K562 (cell line): ENCODE results near the gene LIMK1. TPM values are rescaled to one million over a fixed set of nuclear protein-coding genes. Genes with fewer than 3 reads are reported as not detected.

Source experiments
- ATF2 ChIP-seq: sonication (generic); formaldehyde crosslinking; IDR thresholded peaks from 2 replicates; pipeline ENCODE4 v1.8.1; 2022; ENCODE audit warnings: missing genetic modification reagents
- CAMTA2 ChIP-seq: fragments of 250-450 bp; sonication (Bioruptor Pico); conservative IDR thresholded peaks from 2 replicates; pipeline ENCODE4 v1.5.1; 2022
- CCNT2 ChIP-seq: IDR thresholded peaks from 2 replicates; pipeline ENCODE4 v1.6.1; 2011; ENCODE audit warnings: borderline replicate concordance, low read depth, mild to moderate bottlenecking, moderate library complexity, mixed read lengths, low read length; ENCODE audit not compliant: insufficient read length; ENCODE audit errors: extremely low read depth
- DPF2 ChIP-seq: fragments of 450-650 bp; IDR thresholded peaks from 2 replicates; pipeline ENCODE4 v1.6.1; 2016
- E2F5 ChIP-seq: sonication (generic); formaldehyde crosslinking; IDR thresholded peaks from 2 replicates; pipeline ENCODE4 v1.8.0; 2022; ENCODE audit warnings: mild to moderate bottlenecking, missing genetic modification reagents
- GABPB2 ChIP-seq: fragments of 250-450 bp; sonication (Bioruptor Pico); conservative IDR thresholded peaks from 2 replicates; pipeline ENCODE4 v1.5.1; 2021; ENCODE audit warnings: mild to moderate bottlenecking
- HDAC1 ChIP-seq, 2 experiments: fragments of 450-650 bp; IDR thresholded peaks; 2 replicates each; pipeline ENCODE4 v1.6.1; 2016 to 2017; ENCODE audit warnings: inconsistent platforms in 1 of 2, mild to moderate bottlenecking in 1 of 2, moderate library complexity in 1 of 2
- HDAC2 ChIP-seq: fragments of 450-650 bp; IDR thresholded peaks from 2 replicates; pipeline ENCODE4 v1.6.1; 2016; ENCODE audit warnings: mild to moderate bottlenecking
- MTA1 ChIP-seq: fragments of 450-650 bp; IDR thresholded peaks from 2 replicates; pipeline ENCODE4 v1.6.1; 2017; ENCODE audit warnings: borderline replicate concordance
- MYBL2 ChIP-seq, 2 experiments: fragments of 450-650 bp in 1 of 2; sonication (generic) in 1 of 2; formaldehyde crosslinking in 1 of 2; IDR thresholded peaks; 2 replicates each; pipeline versions ENCODE4 v1.6.1 to v1.8.1; 2017 to 2022; ENCODE audit warnings: borderline replicate concordance in 1 of 2, inconsistent platforms in 1 of 2, low read depth in 1 of 2, mild to moderate bottlenecking in 1 of 2, missing genetic modification reagents in 1 of 2, moderate library complexity in 1 of 2
- PREB ChIP-seq: sonication (generic); formaldehyde crosslinking; IDR thresholded peaks from 2 replicates; pipeline ENCODE4 v1.8.1; 2023; ENCODE audit warnings: mild to moderate bottlenecking, missing genetic modification reagents
- RCOR1 ChIP-seq, 2 experiments: IDR thresholded peaks; 2 replicates each; pipeline ENCODE4 v1.6.1; 2012; ENCODE audit warnings: low read depth in 2 of 2, low read length in 2 of 2, borderline replicate concordance in 1 of 2, improper control_type of control experiment in 1 of 2
- SNIP1 ChIP-seq: fragments of 450-650 bp; IDR thresholded peaks from 2 replicates; pipeline ENCODE4 v1.7.1; 2017; ENCODE audit warnings: low read depth, mild to moderate bottlenecking
- SPI1 ChIP-seq: IDR thresholded peaks from 2 replicates; pipeline ENCODE4 v1.6.1; 2011; ENCODE audit warnings: low read depth, low read length, control low read depth, borderline replicate concordance
- SRSF9 ChIP-seq: fragments of 200-400 bp; formaldehyde crosslinking; IDR thresholded peaks from 2 replicates; pipeline ENCODE4 v1.6.1; 2017; ENCODE audit warnings: low read depth, low read length, borderline replicate concordance
- ZBTB33 ChIP-seq: sonication (generic); formaldehyde crosslinking; IDR thresholded peaks from 2 replicates; pipeline ENCODE4 v1.8.1; 2023; ENCODE audit warnings: mild to moderate bottlenecking, missing genetic modification reagents
- ZNF24 ChIP-seq: fragments of 450-650 bp; IDR thresholded peaks from 2 replicates; pipeline ENCODE4 v1.6.1; 2016
- ZNF592 ChIP-seq: fragments of 450-650 bp; IDR thresholded peaks from 2 replicates; pipeline ENCODE4 v1.6.1; 2017; ENCODE audit warnings: antibody characterized with exemption, mild to moderate bottlenecking
- polyA plus RNA-seq, 8 experiments: library from polyadenylated mRNA; depleted of rRNA in 4 of 8; stranded (reverse) in 5 of 8; unstranded in 3 of 8; fragments of >200 nt; fragmentation: Nextera tagmentation in 2 of 8; fragmentation: Illumina TruSeq in 1 of 8; extraction: Ambion mirVana in 2 of 8; extraction: Trizol in 1 of 8; gene quantifications; 2 replicates each; pipeline versions ENCODE4 v1.2.1 to v1.2.3, GENCODE V29; 2011 to 2014; ENCODE audit warnings: inconsistent platforms in 1 of 8, missing spikeins in 1 of 8
- total RNA-seq, 7 experiments: library from RNA; depleted of rRNA in 6 of 7; stranded (reverse); fragments of >200 nt in 6 of 7; fragmentation: Illumina TruSeq in 2 of 7; extraction: Trizol in 2 of 7; gene quantifications; 2 replicates each; pipeline versions ENCODE4 v1.2.1 to v1.2.3, GENCODE V29; 2011 to 2021; ENCODE audit warnings: low replicate concordance in 1 of 7

The LIMK1 gene
- total and polyA plus RNA-seq, 9 of the 15 experiments (the other 6 are each of a cell fraction or from before 2014, with no cell fraction given) = 0.14 to 30.0 (median 15.9) TPM

- TF ChIP-seq PREB (CRISPR knock-in tag) (no peak), DPF2 (0 out of 2 replicates have a peak, but pooled peaks have one; percentile 28), CAMTA2 (CRISPR knock-in tag) (no peak), SPI1 (peak; percentile 79), ZBTB33 (CRISPR knock-in tag) (peak; percentile 14; the same call in 1 of the 2 replicates), HDAC2 (peak; percentile 92), HDAC1 (IDR thresholded peaks at IDR 0.05) (peak in 1 of 2 experiments; percentile 76; a peak in 2 of 4 replicates), MYBL2 (IDR thresholded peaks at IDR 0.05; ENCODE audit: low read depth) (no peak), MYBL2 (CRISPR knock-in tag; IDR thresholded peaks at IDR 0.05; ENCODE audit: borderline replicate concordance) (no peak), RCOR1 (IDR thresholded peaks at IDR 0.05; ENCODE audit: borderline replicate concordance in 1 of 2, low read depth in 2 of 2, low read length in 2 of 2) (peak; percentile 34 to 93; a peak in 3 of 4 replicates), GABPB2 (CRISPR knock-in tag) (no peak), MTA1 (peak; percentile 42; the same call in 1 of the 2 replicates), SNIP1 (no peak), SRSF9 (no peak), ZNF592 (no peak), ZNF24 (peak; percentile 65), CCNT2 (no peak), E2F5 (CRISPR knock-in tag) (0 out of 2 replicates have a peak, but pooled peaks have one; percentile 38), ATF2 (CRISPR knock-in tag) (peak; percentile 89; the same call in 1 of the 2 replicates)
Measured at GRCh38 chr7:74061840-74062539, 21.6 kb upstream of the LIMK1 start (continued).
